Measurements from ENCODE around the gene ELP4. TPM values are rescaled to one million over a fixed set of nuclear protein-coding genes. Genes with fewer than 3 reads are reported as not detected.
"Not testable (repeated sequence)": the region's sequence is repeated elsewhere in the genome, so short reads cannot be mapped to it uniquely, and the experiment has no call there.

The ELP4 gene
- total RNA-seq, 2 donors from 2014 or later = 16.9 TPM

DNA sequence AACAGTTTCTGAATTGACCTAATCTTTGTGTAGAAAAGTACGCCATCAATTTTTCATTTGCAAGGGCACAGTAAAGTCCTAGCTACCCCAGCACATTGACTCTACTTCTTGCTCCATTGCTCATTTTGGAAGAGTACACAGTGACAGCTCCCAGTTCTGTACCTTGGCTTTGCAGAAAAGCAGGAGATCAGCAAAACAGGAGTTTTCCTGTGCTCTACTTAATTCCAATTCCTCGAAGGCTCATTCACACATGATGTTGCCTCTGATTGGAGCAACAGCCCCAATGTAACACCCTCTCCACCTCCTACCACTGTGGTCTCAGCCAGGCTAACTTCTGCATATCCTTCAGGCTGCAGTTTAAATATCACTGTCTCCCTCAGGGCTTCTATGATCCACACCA lies 182.9 kb downstream of the ELP4 start:
- Histone ChIP-seq H3K27ac (no peak overlapping the region), H3K4me3 (no peak overlapping the region), H3K36me3 (no peaks in the 10 kb centered on the region), H3K4me1 (ENCODE audit: control insufficient read depth in 1 of 2, low read depth in 2 of 2) (peaks cover 4 to 15% of the 10 kb centered on the region in 2 donors), H3K9me3 (no peaks in the 10 kb centered on the region), H3K27me3 (replicated peaks; ENCODE audit: insufficient read depth) (no peaks in the 10 kb centered on the region)
- DNase-seq (ENCODE audit: low spot score) = no peak
- TF ChIP-seq, protein P1, sequence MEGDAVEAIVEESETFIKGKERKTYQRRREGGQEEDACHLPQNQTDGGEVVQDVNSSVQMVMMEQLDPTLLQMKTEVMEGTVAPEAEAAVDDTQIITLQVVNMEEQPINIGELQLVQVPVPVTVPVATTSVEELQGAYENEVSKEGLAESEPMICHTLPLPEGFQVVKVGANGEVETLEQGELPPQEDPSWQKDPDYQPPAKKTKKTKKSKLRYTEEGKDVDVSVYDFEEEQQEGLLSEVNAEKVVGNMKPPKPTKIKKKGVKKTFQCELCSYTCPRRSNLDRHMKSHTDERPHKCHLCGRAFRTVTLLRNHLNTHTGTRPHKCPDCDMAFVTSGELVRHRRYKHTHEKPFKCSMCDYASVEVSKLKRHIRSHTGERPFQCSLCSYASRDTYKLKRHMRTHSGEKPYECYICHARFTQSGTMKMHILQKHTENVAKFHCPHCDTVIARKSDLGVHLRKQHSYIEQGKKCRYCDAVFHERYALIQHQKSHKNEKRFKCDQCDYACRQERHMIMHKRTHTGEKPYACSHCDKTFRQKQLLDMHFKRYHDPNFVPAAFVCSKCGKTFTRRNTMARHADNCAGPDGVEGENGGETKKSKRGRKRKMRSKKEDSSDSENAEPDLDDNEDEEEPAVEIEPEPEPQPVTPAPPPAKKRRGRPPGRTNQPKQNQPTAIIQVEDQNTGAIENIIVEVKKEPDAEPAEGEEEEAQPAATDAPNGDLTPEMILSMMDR (IDR thresholded peaks at IDR 0.05) = no peak
- no peak for ATAC-seq (ENCODE audit: insufficient number of reproducible peaks, low FRiP score, low read depth)

DNA sequence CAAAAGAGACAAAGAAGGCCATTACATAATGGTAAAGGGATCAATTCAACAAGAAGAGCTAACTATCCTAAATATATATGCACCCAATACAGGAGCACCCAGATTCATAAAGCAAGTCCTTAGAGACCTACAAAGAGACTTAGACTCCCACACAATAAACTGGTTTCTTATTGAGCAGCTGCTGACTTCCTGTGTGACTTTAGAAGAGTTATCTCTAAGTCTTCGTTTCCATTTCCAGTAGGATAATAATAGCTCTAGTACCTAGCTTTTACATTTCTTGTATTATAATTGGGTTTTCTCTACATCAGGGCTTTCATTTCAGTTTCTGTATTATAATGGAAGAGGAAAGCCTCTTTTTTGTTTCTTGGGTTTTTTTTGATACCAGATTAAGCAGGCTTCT lies 187.5 kb downstream of the ELP4 start:
- not testable (repeated sequence) for DNase-seq (ENCODE audit: low spot score); H3K9me3 ChIP-seq; ATAC-seq (ENCODE audit: insufficient number of reproducible peaks, low FRiP score, low read depth); H3K4me3 ChIP-seq; H3K27ac ChIP-seq; H3K36me3 ChIP-seq; H3K4me1 ChIP-seq (ENCODE audit: control insufficient read depth in 1 of 2, low read depth in 2 of 2); H3K27me3 ChIP-seq (replicated peaks; ENCODE audit: insufficient read depth)

DNA sequence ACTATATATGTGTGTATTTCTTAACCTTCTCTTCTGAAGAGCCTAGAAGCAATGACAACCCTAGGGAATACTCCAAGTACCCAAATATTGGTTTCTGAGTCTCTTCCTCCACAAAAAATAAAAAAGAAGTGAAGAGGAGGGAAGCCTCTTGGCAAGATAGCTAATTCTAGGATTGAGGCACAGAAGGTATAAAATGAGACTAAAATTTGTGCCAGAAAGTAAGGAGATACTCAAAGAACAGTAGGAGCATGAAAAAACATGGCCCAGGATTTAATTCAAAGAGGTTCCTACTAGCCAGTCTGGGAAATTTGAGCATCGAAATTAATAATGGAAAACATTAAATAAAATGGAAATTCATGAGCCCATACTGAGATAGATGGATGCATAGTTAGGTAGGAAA lies 189.5 kb downstream of the ELP4 start:
- no peak overlapping the region for H3K27ac ChIP-seq
- H3K27me3 ChIP-seq (replicated peaks; ENCODE audit: insufficient read depth) = no peaks in the 10 kb centered on the region
- TF ChIP-seq, protein P1 (IDR thresholded peaks at IDR 0.05) = no peak
- no peak for ATAC-seq (ENCODE audit: insufficient number of reproducible peaks, low FRiP score, low read depth)
- no peak for DNase-seq (ENCODE audit: low spot score)
- H3K4me3 ChIP-seq = no peak overlapping the region
- H3K4me1 ChIP-seq (ENCODE audit: control insufficient read depth in 1 of 2, low read depth in 2 of 2) = no peaks in the 10 kb centered on the region
- no peaks in the 10 kb centered on the region for H3K9me3 ChIP-seq
- H3K36me3 ChIP-seq = no peaks in the 10 kb centered on the region

DNA sequence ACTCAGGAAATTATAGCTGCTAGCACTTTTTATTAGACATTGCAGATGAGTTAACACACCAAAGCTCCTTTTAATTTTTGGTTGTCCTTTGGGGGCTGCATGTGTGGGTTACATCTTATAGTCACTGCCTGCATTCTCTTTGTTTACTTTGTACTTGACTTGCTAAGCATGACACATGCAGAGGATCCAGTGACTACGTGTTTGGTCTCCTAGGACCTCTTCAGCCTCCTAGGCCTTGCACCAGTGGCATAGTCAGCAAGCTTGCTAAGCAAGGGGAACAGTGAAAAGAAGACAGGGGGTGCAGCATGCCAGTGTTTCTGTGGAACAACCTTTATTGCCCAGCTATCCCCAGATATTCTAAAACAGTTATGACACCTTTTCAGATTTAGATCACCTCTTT lies 193.4 kb downstream of the ELP4 start:
- TF ChIP-seq, protein P1 (IDR thresholded peaks at IDR 0.05) = no peak
- no peaks in the 10 kb centered on the region for H3K36me3 ChIP-seq

DNA sequence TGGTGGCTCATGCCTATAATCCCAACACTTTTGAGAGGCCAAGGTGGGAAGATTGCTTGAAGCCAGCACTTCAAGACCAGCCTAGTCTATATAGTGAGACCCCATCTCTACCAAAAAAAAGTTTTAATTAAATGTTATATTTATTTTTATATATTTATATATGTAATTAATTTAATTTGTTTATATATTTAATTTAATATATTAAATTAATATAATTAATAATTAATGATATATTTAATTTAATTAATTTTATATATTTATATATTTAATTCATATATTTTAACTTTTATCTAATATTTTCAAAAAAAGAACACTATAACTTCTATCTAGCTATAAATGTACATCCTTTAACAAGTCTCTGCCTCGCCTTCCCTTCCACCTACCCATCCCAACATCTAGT lies 196.8 kb downstream of the ELP4 start:
- Histone ChIP-seq H3K9me3 (no peaks in the 10 kb centered on the region), H3K36me3 (no peaks in the 10 kb centered on the region), H3K27ac (no peak overlapping the region), H3K4me3 (no peak overlapping the region), H3K27me3 (replicated peaks; ENCODE audit: insufficient read depth) (no peaks in the 10 kb centered on the region), H3K4me1 (ENCODE audit: control insufficient read depth in 1 of 2, low read depth in 2 of 2) (no peaks in the 10 kb centered on the region)
- DNase-seq (ENCODE audit: low spot score) (no peak), ATAC-seq (ENCODE audit: insufficient number of reproducible peaks, low FRiP score, low read depth) (no peak)
- TF ChIP-seq, protein P1 (IDR thresholded peaks at IDR 0.05) = no peak

More for the DNA sequence above, 193.4 kb downstream of the ELP4 start:
- Histone ChIP-seq H3K27ac (no peak overlapping the region), H3K4me1 (ENCODE audit: control insufficient read depth in 1 of 2, low read depth in 2 of 2) (no peaks in the 10 kb centered on the region), H3K4me3 (no peak overlapping the region), H3K9me3 (no peaks in the 10 kb centered on the region), H3K27me3 (replicated peaks; ENCODE audit: insufficient read depth) (no peaks in the 10 kb centered on the region)
- DNase-seq (ENCODE audit: low spot score) = no peak
- ATAC-seq (ENCODE audit: insufficient number of reproducible peaks, low FRiP score, low read depth) = no peak

DNA sequence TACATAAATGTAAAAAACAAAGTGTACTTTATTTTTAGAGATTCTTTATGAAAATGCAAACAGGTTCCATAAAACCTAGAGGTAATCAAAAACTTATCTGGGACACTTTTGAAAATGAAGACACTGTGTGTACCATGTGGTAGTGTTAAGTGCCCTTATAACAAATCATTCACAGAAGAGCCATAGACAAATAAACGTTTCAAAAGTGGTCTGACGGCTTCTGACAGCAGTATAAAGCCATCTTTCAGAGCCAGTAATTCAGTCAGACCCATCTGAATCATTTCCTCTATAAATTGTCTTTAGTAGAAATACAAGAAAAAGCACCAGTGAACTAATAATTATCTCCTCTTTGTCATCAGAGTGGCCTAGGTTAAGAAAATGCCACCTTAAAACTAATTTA lies 201.6 kb downstream of the ELP4 start:
- no peaks in the 10 kb centered on the region for H3K36me3 ChIP-seq
- H3K4me1 ChIP-seq (ENCODE audit: control insufficient read depth in 1 of 2, low read depth in 2 of 2) = no peaks in the 10 kb centered on the region
- no peaks in the 10 kb centered on the region for H3K27me3 ChIP-seq (replicated peaks; ENCODE audit: insufficient read depth)
- ATAC-seq (ENCODE audit: insufficient number of reproducible peaks, low FRiP score, low read depth) (no peak), DNase-seq (ENCODE audit: low spot score) (no peak)
- H3K9me3 ChIP-seq = no peaks in the 10 kb centered on the region
- H3K4me3 ChIP-seq = no peak overlapping the region
- no peak overlapping the region for H3K27ac ChIP-seq
- TF ChIP-seq, protein P1 (IDR thresholded peaks at IDR 0.05) = no peak

Data from thoracic aorta (tissue), 2 donors.